Skeletal muscle tissue (tissue), 4 donors: ENCODE measurements around the gene NOC4L. TPM values are rescaled to one million over a fixed set of nuclear protein-coding genes. Genes with fewer than 3 reads are reported as not detected.

Experiments
- H3K27ac ChIP-seq: one replicate; pipeline ENCODE4 v1.7.0; 2013; ENCODE audit warnings: mild to moderate bottlenecking, low read depth, low read length, inconsistent platforms
- H3K27me3 ChIP-seq, 3 donors: one replicate each; pipeline ENCODE4 v1.7.0; 2013; ENCODE audit warnings: low read length in 3 of 3; ENCODE audit not compliant: control insufficient read depth in 3 of 3, insufficient read depth in 3 of 3
- H3K36me3 ChIP-seq, 3 donors: one replicate each; pipeline ENCODE4 v1.7.0; 2013; ENCODE audit warnings: low read length in 3 of 3; ENCODE audit not compliant: control insufficient read depth in 3 of 3, insufficient read depth in 3 of 3
- H3K4me1 ChIP-seq, 3 donors: one replicate each; pipeline ENCODE4 v1.7.0; 2013; ENCODE audit warnings: low read length in 3 of 3, mild to moderate bottlenecking in 3 of 3; ENCODE audit not compliant: control insufficient read depth in 3 of 3, insufficient read depth in 3 of 3
- H3K4me3 ChIP-seq, 3 donors: one replicate each; pipeline ENCODE4 v1.7.0; 2013; ENCODE audit warnings: low read length in 3 of 3
- H3K9ac ChIP-seq, 3 donors: one replicate each; pipeline ENCODE4 v1.7.0; 2013; ENCODE audit warnings: low read length in 3 of 3, mild to moderate bottlenecking in 3 of 3, moderate library complexity in 2 of 3, low read depth in 1 of 3
- H3K9me3 ChIP-seq, 3 donors: one replicate each; pipeline ENCODE4 v1.7.0; 2013; ENCODE audit warnings: low read length in 3 of 3; ENCODE audit not compliant: control insufficient read depth in 3 of 3
- total RNA-seq: library from RNA; depleted of rRNA; stranded (reverse); fragments of >200 nt; gene quantifications from one replicate; pipeline ENCODE4 v1.2.3, GENCODE V29; 2014
- donor health status: Osteomylitis.

NOC4L gene
- total RNA-seq, 1 donor from 2014 or later, result 5.7 TPM

- H3K4me1 ChIP-seq, result peaks cover 8 to 13% (median 12%) of the 10 kb centered on the region in 3 donors
- H3K9ac ChIP-seq, result peak overlapping the region in 1 of 3 donors; percentile 54
- H3K36me3 ChIP-seq, result no peaks in the 10 kb centered on the region
- no peak overlapping the region for H3K27ac ChIP-seq
- peaks cover 51 to 68% (median 51%) of the 10 kb centered on the region in 3 donors for H3K27me3 ChIP-seq
- H3K9me3 ChIP-seq, result no peaks in the 10 kb centered on the region
- peak overlapping the region in 1 of 3 donors; percentile 60 for H3K4me3 ChIP-seq
Observed at GRCh38 chr12:132179431-132180362, 35.4 kb downstream of the NOC4L start.

GRCh38 chr12:132180648-132181546 is 36.6 kb downstream of the NOC4L start:
- Histone ChIP-seq H3K27ac (no peak overlapping the region), H3K4me3 (no peak overlapping the region), H3K36me3 (no peaks in the 10 kb centered on the region), H3K4me1 (peaks cover 8 to 13% (median 12%) of the 10 kb centered on the region in 3 donors), H3K9me3 (no peaks in the 10 kb centered on the region), H3K9ac (no peak overlapping the region), H3K27me3 (peaks cover 45 to 65% (median 49%) of the 10 kb centered on the region in 3 donors)

GRCh38 chr12:132181570-132182200 is 37.4 kb downstream of the NOC4L start:
- no peaks in the 10 kb centered on the region for H3K9me3 ChIP-seq
- no peak overlapping the region for H3K4me3 ChIP-seq
- no peaks in the 10 kb centered on the region for H3K36me3 ChIP-seq
- H3K27ac ChIP-seq, result no peak overlapping the region
- H3K4me1 ChIP-seq, result peaks cover 8 to 13% (median 12%) of the 10 kb centered on the region in 3 donors
- H3K27me3 ChIP-seq, result peaks cover 41 to 63% (median 43%) of the 10 kb centered on the region in 3 donors
- H3K9ac ChIP-seq, result no peak overlapping the region

GRCh38 chr12:132182206-132182710 is 38.0 kb downstream of the NOC4L start:
- H3K27ac ChIP-seq, result no peak overlapping the region
- H3K9me3 ChIP-seq, result no peaks in the 10 kb centered on the region
- H3K36me3 ChIP-seq, result no peaks in the 10 kb centered on the region
- H3K27me3 ChIP-seq, result peaks cover 40 to 60% (median 42%) of the 10 kb centered on the region in 3 donors
- H3K4me1 ChIP-seq, result peaks cover 8 to 13% (median 12%) of the 10 kb centered on the region in 3 donors
- H3K4me3 ChIP-seq, result no peak overlapping the region
- H3K9ac ChIP-seq, result no peak overlapping the region

- no peaks in the 10 kb centered on the region for H3K36me3 ChIP-seq
- no peak overlapping the region for H3K9ac ChIP-seq
- peaks cover 8 to 13% (median 12%) of the 10 kb centered on the region in 3 donors for H3K4me1 ChIP-seq
- H3K27ac ChIP-seq, result no peak overlapping the region
- peaks cover 40 to 59% (median 40%) of the 10 kb centered on the region in 3 donors for H3K27me3 ChIP-seq
- no peak overlapping the region for H3K4me3 ChIP-seq
- no peaks in the 10 kb centered on the region for H3K9me3 ChIP-seq
Observed at GRCh38 chr12:132182711-132183365, 38.6 kb downstream of the NOC4L start.

- H3K4me3 ChIP-seq, result peak overlapping the region in 1 of 3 donors; percentile 38
- no peaks in the 10 kb centered on the region for H3K9me3 ChIP-seq
- H3K9ac ChIP-seq, result no peak overlapping the region
- H3K36me3 ChIP-seq, result no peaks in the 10 kb centered on the region
- H3K27me3 ChIP-seq, result peaks cover 23 to 53% (median 45%) of the 10 kb centered on the region in 3 donors
- no peak overlapping the region for H3K27ac ChIP-seq
- peaks cover 6 to 13% (median 9%) of the 10 kb centered on the region in 3 donors for H3K4me1 ChIP-seq
Observed at GRCh38 chr12:132185705-132186104, 41.4 kb downstream of the NOC4L start.

- H3K9ac ChIP-seq, result no peak overlapping the region
- H3K9me3 ChIP-seq, result no peaks in the 10 kb centered on the region
- peaks cover 16 to 52% (median 44%) of the 10 kb centered on the region in 3 donors for H3K27me3 ChIP-seq
- H3K36me3 ChIP-seq, result no peaks in the 10 kb centered on the region
- no peak overlapping the region for H3K27ac ChIP-seq
- H3K4me1 ChIP-seq, result peaks cover 6 to 17% (median 10%) of the 10 kb centered on the region in 3 donors
- peak overlapping the region in 1 of 3 donors; percentile 38 for H3K4me3 ChIP-seq
Observed at GRCh38 chr12:132186208-132186856, 42.1 kb downstream of the NOC4L start.

- no peaks in the 10 kb centered on the region for H3K36me3 ChIP-seq
- H3K27me3 ChIP-seq, result peaks cover 11 to 46% (median 45%) of the 10 kb centered on the region in 3 donors
- peaks cover 6 to 17% (median 10%) of the 10 kb centered on the region in 3 donors for H3K4me1 ChIP-seq
- no peak overlapping the region for H3K9ac ChIP-seq
- no peak overlapping the region for H3K4me3 ChIP-seq
- H3K27ac ChIP-seq, result no peak overlapping the region
- H3K9me3 ChIP-seq, result no peaks in the 10 kb centered on the region
Observed at GRCh38 chr12:132186857-132187620, 42.8 kb downstream of the NOC4L start.
